GM19328 (cell line): ENCODE results near the gene G6PC3.
"Not testable (repeated sequence)": the region's sequence is repeated elsewhere in the genome, so short reads cannot be mapped to it uniquely, and the experiment has no call there.

Experiments
- ATAC-seq: cut with Tn5 transposase; IDR thresholded peaks from one replicate; pipeline ENCODE4 v1.9.1; 2021; ENCODE audit warnings: mild to moderate bottlenecking, moderate library complexity; ENCODE audit not compliant: unreplicated experiment

The G6PC3 gene

DNA sequence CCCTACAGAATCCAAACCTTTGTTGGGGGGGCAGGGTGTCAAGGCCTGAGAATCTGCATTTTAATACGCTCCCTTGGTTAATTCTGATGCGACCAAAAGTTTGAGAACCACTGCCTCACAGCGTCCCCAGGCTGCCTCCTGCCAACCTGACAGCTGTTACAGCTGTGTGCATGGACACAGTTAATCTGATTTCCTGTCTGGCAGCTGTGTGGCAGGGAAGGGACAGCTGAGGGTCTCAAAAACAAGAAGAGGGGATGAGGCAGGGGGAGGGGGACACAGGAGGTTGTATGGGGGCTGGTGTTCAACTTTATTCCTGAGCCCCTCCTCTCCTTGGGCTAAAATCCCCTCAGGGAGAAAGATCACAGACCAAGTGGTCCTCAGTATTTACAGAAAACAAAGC is 35.4 kb downstream of the G6PC3 start:
- no peak for ATAC-seq

DNA sequence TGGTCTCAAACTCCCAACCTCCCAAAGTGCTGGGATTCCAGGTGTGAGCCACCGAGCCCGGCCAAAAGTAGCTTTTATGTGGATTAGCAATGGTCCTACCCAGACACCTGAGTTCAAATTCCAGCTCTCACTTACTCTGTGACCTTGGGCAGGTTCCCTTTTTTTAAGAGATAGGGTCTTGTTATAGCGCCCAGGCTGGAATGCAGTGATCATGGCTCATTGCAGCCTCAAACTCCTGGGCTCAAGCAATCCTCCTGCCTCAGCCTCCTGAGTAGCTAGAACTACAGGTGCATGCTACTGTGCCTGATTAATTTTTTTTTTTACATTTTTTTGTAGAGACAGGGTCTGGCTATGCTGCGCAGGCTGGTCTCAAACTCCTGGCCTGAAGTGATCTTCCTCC is 36.3 kb downstream of the G6PC3 start:
- ATAC-seq: no peak

DNA sequence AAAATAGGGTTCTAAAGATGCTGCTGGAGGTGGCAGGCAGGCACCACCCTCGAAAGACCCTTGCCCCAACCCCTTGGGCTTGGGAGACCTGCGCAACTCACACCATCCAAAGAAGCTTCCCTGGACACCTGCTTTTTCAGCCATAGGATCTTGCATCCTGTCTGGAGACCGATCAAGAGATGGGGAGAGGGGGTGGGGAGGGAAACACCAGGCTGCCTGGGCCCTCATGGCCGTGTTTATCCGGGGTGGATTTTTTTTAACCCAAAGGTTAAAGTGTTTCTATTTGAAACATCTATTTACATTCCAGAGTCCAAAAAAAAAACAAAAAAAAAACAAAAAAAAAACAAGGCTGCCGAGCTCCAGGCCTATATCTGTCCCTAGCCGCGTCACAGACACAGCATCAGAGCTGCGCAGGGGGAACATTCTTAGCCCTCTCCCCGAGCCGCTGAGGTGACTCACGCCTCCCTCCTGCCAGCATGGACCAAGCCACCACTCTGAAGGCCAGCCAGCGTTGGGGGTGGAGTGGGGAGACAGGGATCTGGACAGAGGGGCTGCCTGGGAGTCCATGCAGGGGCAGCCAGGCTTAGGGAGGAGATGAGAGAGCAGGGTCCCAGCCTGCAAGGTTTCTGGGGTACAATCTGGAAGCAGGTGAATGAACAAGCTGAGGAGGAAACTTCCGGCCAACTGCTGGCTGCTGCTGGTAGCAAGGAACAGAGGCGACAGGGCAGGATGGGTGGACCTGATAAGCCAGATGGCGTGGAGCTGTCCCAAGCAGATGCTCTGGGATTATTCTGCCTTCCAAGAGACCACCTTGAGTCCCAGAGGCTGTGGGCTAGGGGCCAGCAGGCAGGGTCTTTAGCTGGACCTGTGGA is 38.1 kb downstream of the G6PC3 start:
- no peak for ATAC-seq

DNA sequence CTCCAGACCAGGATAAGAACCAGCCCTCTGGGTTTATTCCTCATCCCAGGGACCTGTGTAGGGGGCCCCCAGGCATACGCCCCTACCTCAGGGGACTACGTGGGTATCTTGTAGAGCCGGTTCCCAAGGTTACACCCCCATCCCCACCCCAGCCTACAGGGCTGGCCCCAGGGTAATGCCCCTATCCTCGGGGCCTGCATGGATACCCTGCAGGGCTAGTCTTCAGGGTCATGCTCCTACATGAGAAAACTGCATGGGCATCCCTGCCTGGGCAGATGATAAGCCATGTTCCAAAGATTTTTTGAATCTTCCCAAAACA is 38.7 kb downstream of the G6PC3 start:
- no peak for ATAC-seq

DNA sequence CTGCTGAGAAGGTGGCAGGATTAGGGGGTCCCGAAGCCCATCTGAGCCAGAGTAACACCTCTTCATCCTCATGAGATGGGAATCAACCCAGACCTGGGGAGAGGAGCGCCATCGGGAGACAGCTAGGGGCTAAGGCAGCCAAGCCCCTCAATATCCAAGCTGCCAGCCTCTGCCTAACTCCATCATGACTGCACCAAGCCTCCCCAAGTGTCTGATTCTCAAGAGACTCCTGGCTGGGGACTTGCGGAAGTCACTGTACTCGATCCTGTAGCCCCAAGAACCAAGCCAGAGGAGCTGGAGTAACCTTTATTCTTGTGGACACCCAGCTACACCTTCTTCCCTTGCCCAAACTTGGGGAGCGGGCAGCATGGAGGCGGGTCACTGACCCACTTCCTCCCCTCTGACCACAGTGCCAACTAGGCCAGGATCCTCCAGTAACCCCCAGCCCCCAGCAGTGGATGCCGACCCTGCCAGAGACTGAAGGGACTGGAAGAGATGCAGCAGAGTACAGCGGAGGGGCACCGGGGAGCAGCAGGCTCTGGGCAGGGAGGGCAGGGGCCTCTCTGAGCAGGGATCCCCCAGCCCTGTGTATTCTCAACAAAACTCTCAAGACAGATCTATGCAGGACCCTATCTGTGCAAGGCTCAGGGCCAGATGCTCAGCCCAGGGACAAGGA is 39.6 kb downstream of the G6PC3 start:
- ATAC-seq: no peak

DNA sequence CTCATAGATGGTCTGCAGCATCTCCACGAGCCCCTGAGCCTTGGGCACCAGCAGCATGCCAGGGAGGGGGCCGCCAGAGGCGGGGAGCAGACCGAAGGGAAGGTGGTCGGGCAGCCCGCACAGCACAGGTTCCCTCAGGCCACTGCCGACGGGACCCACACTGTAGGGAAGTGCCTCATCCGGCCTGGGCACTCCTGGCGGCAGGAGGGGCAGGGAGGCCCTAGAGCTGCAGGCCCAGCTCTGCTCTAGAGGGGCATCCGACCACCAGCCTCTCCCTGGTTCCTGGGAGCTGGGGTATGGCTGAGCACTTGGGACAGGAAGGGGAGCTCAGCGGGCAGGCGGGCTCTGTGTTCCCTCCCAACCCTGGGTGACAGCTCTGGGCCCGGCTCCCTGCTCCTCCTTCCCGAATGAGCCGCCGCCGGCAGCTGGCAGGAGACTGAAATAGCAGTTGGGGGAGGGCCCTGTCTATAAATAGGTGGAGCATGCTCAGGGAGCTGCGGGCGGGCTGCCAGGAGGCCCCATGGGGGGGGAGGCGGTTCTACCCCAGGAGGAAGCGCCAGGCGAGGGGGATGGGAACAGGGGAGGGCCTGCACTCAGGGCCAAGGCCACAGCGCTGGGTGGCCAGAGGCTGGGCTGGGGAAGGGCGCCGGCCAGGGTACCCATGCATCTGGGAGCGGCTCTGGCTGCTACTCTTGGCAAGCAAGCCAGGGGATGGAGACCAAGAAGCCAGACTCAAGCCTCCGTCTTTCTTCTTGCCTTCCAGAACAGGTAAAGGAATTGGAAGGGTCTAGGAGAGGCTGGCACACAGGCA is 40.5 kb downstream of the G6PC3 start:
- ATAC-seq: no peak

DNA sequence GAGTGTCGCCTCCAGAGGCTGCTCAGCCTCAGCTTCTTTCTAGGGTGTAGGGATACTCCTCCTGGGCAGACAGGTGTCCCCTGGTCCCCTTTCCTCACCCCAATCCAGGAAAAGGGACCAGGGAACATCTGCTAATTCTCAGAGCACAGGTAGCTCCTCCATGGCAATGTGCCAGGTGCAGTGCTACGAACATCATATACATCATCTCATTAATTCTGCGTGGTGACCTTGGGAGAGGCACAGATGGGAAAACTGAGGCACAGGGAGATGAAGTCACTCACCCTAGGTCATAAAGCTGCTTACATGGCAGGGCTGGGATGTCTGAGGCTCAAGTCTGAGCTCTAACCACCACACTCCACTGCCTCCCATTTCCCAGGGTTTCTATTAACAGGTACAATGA is 41.2 kb downstream of the G6PC3 start:
- no peak for ATAC-seq

DNA sequence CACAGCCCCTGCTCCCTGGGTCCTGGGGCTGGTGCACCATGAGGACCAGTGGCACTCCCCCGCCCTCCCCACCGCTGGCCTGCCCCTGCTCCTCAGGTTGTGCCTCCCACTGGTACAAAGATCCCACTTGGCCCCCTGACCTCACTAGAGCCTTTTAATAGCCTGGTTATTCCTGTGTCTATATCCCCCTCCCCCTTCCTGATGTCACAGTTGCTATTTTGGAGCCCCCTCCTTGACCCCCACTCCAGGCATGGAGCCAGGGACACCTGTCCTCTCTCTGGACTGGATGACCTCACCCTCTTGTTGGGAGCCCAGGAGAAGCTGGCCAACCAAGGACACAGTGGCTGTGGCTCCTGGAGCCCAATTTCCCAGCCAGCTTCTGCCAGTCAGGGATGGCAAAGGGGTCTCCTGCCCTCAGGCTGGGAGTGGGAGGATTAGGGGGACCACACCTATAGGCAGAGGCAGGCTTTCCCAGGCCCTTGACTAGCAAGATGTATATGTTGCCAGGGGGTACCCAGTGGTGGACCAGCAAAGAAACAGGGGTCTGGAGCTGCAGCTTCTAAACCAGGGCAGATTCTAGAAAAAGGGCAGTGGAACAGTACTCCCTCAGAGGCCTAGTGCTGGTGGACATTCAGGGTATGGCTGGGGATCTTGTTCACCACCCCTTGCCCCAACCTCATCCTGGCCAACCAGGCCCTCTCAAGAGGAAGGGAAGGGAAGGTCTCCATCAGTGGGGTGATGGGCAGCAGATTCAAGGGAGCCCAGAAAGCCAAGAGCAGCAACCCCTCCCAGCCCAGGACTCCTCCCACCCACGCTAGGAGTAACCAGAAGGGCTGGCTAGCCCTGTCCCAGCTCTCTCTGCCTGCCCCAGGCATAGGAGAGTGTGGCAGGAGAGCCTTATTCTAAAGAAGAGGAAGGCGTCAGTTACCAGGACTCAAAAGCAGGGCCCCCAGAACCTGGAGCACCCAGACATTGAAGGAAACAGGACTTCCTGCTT is 42.0 kb downstream of the G6PC3 start:
- no peak for ATAC-seq

DNA sequence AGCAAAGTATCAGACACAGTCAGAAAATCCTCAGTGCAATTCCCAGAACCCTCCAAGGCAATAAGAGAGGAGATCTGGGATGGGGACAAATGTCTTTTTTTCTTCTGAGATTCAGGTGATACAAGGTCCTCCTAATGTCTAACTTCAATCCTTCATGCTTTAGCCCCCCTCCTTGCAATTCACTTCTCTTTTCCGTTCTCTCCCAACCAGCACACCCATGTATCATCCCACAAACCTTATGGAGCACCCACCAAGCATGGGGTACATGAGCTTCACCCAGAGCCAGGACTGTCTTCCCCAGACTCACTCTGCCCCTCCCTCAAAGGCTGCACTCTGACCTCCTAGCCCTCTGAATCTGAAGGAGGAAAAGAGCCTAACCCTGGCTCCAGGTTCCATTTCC is 42.8 kb downstream of the G6PC3 start:
- no peak for ATAC-seq

DNA sequence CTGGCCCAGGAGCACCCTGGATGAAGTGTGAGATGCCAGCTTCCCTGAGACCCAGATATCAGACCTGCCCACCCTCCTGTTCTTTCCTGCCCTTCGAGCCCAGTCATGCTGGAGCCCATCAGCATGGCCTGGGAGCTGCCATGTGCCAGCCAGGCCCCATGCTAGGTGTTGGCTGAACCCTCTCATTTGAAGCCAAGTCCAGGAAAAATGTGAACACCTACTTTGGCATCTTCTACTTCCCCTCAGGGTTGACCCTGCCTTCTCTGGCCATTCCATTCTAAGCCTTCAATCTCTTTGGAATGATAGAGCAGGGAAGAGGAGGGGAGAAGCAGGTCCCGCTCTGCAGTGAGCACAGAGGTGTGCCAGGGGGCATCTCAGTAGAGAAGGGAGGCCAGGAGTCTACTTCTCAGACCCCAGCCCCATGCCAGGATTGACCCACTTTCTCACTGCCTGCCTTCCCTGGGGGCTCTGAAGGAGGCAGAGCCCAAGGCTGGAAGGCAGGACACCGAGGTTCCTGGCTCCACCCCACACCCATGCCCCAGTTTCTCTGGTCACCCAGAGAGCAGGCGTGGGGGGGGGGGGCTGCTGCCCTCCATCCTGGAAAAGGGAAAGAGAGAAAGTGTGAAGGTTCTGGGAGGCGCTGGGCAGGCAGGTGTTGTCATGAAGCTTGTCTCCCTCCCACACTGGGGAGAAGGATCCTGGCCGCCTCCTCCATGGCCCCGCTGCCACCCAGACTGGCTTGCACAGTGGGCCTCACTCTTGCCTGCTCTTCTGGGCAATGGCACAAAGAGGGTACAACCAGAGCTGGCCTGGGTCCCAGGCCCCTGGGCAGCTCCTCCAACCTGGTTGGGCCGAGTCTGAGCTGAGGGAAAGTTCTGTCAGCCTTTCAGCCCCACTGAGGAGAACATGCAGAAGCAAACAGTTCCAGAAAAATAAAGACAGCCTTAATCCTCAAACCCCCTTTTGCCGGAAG is 43.6 kb downstream of the G6PC3 start:
- no peak for ATAC-seq

DNA sequence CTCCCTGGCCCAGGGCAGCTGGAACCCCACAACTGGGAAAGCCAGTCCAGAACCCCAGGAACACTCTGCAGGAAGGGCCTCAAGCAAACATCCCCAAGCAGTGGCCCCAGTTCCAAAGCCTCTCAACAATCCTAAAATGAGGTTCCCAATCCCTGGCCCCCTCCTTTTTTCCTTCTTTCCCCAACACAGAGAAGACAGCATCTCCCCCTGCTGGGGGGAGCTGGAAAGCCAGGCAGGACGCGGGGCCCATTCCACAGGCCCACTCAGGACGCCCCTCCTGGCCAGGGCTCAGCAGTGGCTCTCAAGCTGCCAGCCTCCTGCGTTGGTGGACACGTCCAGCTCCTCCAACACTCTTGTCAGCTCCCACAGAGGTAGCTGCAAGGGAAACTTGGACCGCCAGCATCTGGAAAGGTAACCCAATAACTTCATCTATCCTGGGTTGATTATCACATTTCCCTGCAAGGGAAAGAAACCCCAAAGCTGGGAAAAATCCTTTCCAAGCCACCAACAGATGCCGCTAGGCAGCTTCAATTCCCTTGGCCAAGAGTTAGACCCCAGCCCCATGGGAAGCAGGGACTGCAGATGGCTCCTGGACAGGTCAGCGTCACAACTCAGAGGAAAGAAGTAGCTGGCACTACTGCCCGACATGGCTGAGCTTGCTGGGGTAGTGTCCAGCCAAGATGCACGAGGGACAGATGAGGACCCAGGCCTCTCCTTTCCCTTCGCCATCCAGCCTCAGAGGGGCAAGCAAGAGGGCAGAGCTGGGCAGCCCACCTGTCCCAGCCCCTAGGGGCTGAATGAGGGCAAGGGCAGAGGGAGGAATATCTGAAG is 45.3 kb downstream of the G6PC3 start:
- no peak for ATAC-seq

DNA sequence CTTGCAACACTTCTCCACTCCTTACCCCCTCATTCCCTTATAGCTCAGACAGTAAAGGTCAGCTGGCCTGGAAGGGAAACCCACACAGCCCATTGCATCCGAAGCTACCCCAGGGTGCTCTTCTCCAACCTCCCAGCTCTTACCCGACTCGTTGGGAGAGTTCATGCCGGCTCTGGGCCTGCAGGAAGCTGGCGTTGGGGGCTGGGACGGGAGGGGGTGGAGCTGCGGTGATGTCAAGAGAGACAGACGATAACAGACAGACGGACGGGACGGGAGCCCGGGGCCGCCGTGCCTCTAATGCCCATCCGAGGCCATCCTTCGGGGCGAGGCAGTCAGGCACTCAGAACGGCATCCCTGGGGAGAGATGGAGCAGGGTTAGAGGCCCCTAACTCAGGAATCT is 46.8 kb downstream of the G6PC3 start:
- ATAC-seq: no peak

DNA sequence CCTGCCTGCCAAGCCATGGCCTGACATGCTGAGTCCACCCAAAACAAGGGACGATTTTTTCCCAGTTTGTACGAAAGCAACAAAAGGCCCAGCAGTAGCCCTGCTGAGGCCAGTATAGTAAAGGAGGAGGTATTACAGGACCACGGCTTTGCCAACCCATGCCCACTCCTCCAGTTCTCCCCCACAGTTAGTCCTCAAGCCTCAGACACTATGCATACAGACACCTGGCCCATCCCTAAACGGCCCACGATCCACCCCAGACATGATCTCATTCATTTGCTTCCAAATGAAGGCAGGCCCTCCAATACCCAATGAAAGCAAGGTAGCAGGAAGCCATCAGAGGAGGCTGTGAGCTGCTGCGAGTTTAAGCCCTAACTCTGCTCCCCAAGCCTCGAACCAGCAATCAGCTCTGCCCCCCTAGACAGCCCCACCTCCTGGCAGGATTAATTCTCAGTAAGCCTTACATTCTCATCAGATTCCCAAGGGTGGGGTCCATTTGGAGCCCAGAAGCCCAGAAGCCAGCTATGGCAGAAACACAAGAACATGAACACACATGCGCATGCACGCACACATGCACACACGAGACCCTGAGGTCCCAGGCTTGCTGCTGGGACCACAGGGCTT is 48.0 kb downstream of the G6PC3 start:
- no peak for ATAC-seq

DNA sequence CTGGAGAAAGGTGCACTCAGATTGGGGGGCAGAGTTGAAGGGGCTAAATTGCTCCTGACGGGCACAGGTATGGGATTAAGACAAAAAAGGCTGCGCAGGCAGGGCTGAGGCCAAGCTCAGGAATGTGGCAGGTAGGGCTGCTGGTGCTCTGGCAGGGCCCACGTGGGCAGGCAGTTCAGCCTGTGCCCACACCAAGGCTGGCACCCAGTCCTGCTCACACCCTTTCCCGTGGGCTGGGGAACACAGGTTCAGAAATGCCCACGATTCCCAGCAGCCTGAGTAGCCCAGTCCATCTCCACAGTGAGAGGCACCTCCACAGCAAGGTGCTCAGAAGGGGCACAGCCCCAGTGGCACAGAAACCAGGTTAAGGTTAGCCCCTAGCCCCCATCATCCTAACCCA is 48.5 kb downstream of the G6PC3 start:
- no peak for ATAC-seq

DNA sequence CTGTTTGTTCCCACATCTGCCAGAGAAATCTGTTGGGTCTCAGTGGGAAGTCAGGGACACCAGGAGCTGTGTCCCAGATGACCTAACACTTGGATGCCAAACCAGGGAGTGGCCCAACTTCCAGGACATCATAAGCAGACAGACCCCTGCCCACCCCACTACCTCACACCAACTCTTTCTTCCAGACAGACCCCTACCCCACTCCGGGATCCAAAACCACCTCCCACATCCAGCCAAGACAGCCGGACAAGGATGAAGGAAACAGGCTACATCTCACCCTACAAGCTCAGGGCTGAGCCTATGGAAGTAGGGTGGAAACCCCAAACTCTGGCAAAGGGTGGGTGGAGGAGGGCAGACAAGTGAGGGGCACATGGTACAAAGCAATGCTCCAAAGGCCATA is 49.3 kb downstream of the G6PC3 start:
- ATAC-seq: no peak

DNA sequence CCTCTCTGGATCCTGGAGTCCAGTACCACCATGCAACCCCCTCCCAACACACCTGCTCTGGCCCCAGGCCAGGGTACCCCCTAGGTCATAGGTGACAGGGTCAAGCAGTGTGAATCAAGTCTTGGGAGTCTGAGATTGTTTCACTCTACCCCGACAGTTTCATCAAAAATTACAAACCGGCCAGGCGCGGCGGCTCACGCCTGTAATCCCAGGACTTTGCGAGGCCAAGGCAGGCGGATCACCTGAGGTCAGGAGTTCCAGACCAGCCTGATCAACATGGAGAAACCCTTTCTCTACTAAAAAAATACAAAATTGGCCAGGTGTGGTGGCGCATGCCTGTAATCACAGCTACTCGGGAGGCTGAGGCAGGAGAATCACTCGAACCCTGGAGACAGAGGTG is 49.7 kb downstream of the G6PC3 start:
- ATAC-seq: not testable (repeated sequence)

DNA sequence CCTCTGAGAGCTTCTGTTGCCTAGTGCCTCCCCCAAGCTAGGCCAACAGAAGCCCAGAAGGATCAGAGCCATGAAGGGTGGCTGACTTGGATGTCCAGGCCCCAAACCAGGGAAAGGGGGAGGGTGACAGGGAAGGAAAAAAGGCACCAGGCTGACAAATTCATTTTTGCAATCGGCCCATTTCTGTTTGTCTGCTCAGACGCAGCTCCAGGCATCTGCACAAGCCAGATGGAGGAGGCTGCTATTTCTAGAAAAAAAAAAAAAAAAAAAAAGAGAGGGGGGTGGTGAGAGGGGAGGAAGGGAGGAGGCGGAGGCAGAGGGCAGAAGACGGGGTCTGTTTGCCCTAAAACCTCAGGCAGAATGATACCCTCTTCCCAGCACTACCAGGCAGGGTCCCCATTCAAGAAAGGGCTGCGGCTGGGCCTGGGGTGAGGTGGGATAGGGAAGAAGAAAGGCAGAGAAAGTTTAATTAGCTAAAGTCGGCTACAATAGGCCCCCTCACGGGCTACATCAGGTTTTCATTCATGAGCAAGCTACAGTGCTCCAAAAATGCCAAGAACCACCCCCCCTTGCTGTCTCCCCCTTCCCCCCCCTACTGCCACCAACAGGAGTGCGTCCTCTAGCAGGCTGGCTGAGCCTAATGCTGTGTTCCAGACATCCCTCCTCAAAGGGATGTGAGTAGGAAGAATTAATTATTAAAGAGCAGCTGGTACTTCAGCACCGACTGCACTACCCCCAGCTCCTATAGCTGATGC is 50.5 kb downstream of the G6PC3 start:
- ATAC-seq: no peak
